Stimulated activated naive B cell treated with anti-CD40 and anti-IgM and Interleukin-4, amounts not matched to agents 10 μg/mL and 1 μg/mL and 100 μg/mL, for 72 hours (primary cell): Measurements from ENCODE around the gene GSE1.

ENCODE experiments used
- ATAC-seq, 2 donors: fragments of 150-1000 bp; cut with Tn5 transposase; replicated peaks; 2 replicates each; pipeline ENCODE4 v1.10.0; 2021; ENCODE audit warnings: moderate library complexity in 1 of 2
- DNase-seq: peaks from one replicate; pipeline ENCODE4 v3.0.0; 2021
- H3K27ac Mint-ChIP-seq: one replicate; pipeline ENCODE4 v1.8.0; 2022; ENCODE audit warnings: mild to moderate bottlenecking, mixed read lengths
- H3K27me3 Mint-ChIP-seq, 2 donors: one replicate each; pipeline ENCODE4 v1.8.0; 2022; ENCODE audit warnings: mixed read lengths in 2 of 2
- H3K36me3 Mint-ChIP-seq, 2 donors: one replicate each; pipeline ENCODE4 v1.8.0; 2022; ENCODE audit warnings: mixed read lengths in 2 of 2, mild to moderate bottlenecking in 1 of 2
- H3K4me1 Mint-ChIP-seq, 2 donors: one replicate each; pipeline ENCODE4 v1.8.0; 2022; ENCODE audit warnings: mixed read lengths in 2 of 2, mild to moderate bottlenecking in 1 of 2
- H3K4me3 Mint-ChIP-seq, 2 donors: one replicate each; pipeline ENCODE4 v1.8.0; 2022; ENCODE audit warnings: mild to moderate bottlenecking in 2 of 2, mixed read lengths in 2 of 2, moderate library complexity in 1 of 2
- H3K9me3 Mint-ChIP-seq, 2 donors: one replicate each; pipeline ENCODE4 v1.8.0; 2022; ENCODE audit warnings: mixed read lengths in 2 of 2, mild to moderate bottlenecking in 1 of 2

The GSE1 gene

DNA sequence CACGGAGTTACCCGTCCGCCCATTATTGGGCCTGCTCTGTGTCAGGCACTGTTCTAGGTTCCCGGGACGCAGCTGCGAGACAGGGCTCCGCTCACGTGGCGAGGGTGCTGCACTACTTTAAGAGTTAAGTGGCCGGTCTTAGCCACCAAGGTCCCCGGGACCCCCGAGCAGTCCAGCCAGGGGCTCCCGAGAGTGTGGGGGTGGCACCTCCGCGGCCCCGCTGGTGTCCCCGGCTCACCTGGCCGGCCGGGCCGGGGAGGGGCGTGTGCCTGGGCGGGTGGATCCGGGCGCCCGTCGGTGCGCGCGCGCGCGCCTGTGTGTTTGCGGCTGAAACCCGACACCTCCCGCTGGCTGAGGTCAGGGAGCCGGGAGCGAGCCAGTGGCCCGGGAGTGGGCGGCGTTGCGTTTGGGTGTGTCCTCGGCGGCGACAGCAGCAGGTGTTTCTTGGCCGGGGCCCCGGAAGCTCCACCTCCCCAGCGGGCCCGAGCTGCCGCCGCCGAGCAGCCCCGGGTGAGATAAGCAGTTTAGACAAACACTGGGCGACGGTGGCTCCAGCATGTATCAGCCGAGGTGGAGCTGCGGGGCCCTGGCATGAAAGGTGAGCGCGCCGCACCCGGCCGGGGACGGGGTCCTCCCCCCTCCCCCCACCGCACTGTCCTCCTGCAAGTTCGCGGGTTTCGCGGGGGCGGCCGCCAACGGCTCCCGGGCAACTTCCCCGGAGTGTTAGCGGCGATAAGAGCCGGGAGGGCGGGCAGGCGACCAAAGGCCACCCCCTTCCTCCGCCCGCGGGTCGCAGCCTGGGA is at the start of gene GSE1:
Gene GSE1, plus strand, starts transcription at position 522 of the 803 bp plus-strand sequence. Its CDS starts 70 bp downstream, at position 592.
- peak; percentile 33 to 36 for ATAC-seq

DNA sequence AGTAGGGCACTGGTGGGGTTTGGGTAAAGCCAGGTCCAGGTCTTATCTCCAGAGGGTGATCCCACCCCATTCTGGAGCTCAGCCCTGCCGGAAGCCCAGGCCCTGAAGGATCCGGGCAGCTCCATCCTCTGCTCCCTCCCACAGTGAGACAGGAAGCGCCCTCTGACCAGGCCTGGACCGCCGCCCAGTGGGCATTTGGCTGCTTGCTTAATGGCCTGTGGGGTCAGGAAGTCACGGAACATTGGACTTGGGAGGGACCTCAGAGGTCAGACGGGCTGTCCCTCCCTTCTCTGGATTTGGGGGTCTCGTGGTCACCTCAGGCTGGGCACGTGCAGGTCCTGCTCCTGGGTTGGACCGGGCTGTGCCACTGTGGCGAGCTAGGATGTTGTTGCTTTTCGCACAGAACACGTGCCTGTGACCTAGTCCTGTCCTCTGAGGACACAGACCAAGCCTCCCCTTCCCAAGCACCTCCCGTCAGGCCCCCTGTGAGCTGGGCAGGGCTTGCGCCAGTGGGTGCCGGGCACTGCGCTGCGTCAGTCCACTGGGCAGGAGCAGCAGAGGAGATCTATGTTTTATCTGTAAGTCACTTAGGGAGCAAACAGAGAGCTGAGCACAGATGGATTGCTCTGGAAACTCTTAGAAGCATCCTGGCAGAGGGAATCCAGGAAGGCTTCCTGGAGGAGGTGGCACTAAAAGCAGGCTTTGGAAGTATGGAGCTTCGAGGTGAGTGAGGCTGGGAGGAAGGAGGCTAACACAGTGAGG is 49.4 kb upstream of the GSE1 start:
- H3K4me3 Mint-ChIP-seq = no peak overlapping the region
- no peak overlapping the region for H3K27ac Mint-ChIP-seq
- no peak for DNase-seq
- peaks cover 3 to 12% of the 10 kb centered on the region in 2 donors for H3K36me3 Mint-ChIP-seq
- H3K4me1 Mint-ChIP-seq = peaks cover 58 to 86% of the 10 kb centered on the region in 2 donors
- peak in 1 of 2 donors; percentile 3 for ATAC-seq
- H3K27me3 Mint-ChIP-seq = no peaks in the 10 kb centered on the region
- H3K9me3 Mint-ChIP-seq = no peaks in the 10 kb centered on the region

More for the DNA sequence above, at the start of gene GSE1:
- peaks cover 45 to 70% of the 10 kb centered on the region in 2 donors for H3K4me1 Mint-ChIP-seq
- peak within 1 kb of the TSS; percentile 76 for H3K27ac Mint-ChIP-seq
- DNase-seq = peak; percentile 70
- H3K9me3 Mint-ChIP-seq = no peaks in the 10 kb centered on the region
- H3K27me3 Mint-ChIP-seq = no peaks in the 10 kb centered on the region
- peak within 1 kb of the TSS; percentile 81 to 85 for H3K4me3 Mint-ChIP-seq
- H3K36me3 Mint-ChIP-seq = no peaks in the 10 kb centered on the region

DNA sequence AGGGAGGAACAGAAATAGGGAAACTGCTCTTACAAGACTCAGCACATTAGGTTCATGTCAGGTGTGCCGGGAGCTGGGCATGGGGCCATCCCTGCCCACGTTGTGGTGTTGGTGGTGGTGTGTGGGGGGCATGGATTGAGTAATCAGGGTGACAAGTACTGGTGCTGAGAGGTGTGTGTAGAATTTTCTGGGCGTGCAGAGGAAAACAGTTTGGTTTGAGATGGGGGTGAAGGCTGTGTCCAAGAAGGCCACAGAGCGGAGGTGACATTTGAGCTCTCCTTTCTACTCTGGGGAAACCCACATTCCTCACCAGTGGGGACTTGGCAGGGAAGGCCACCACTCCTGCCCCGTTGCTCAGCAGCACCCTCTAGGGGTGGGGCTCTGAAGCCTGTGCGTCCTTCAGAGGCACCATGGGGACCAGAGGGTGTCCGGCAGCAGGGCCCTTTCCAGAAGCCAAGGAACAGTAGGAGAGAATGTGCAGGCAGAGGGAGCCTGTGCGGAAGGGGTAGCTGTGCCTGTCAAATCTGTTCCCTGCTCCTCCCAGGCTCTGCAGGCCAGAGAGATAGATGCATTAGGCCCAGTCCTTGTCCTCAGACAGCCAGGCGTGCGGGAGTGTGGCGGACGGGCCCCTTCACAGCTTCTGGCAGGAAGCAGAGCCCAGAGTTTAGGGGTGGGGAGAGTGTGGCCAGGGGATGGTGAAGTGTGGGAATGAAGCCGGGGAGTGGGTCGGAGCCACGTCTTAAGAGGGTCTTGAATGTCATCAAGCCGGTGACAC is 48.7 kb upstream of the GSE1 start:
- peak; percentile 74 for DNase-seq
- H3K9me3 Mint-ChIP-seq = no peaks in the 10 kb centered on the region
- ATAC-seq = peak; percentile 95 to 96
- peaks cover 3 to 17% of the 10 kb centered on the region in 2 donors for H3K36me3 Mint-ChIP-seq
- peak overlapping the region in 1 of 2 donors; percentile 9 for H3K4me3 Mint-ChIP-seq
- H3K27ac Mint-ChIP-seq = peak overlapping the region; percentile 77
- H3K4me1 Mint-ChIP-seq = peaks cover 58 to 87% of the 10 kb centered on the region in 2 donors
- no peaks in the 10 kb centered on the region for H3K27me3 Mint-ChIP-seq

DNA sequence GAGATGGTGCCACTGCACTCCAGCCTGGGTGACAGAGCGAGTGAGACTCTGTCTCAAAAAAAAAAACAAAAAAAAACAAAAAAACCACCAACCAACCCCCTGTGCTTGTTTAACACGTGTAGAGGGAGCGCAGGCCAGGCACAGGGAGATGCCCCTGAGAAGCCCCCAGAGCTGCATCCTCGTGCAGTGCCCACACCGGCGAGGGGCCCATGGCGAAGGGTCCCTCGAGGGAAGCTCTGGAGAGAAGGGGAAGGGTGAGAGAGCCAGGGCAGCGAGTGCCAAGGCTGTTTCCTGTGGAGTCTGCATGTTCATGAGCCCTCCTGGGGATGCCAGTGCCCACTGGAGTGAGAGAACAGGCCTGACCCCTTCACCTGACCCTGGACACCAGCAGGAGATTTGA is 47.8 kb upstream of the GSE1 start:
- no peaks in the 10 kb centered on the region for H3K27me3 Mint-ChIP-seq
- H3K27ac Mint-ChIP-seq = peak overlapping the region; percentile 82
- no peak for ATAC-seq
- H3K36me3 Mint-ChIP-seq = peaks cover 3 to 19% of the 10 kb centered on the region in 2 donors
- H3K9me3 Mint-ChIP-seq = no peaks in the 10 kb centered on the region
- H3K4me1 Mint-ChIP-seq = peaks cover 65 to 93% of the 10 kb centered on the region in 2 donors
- no peak for DNase-seq
- H3K4me3 Mint-ChIP-seq = no peak overlapping the region

DNA sequence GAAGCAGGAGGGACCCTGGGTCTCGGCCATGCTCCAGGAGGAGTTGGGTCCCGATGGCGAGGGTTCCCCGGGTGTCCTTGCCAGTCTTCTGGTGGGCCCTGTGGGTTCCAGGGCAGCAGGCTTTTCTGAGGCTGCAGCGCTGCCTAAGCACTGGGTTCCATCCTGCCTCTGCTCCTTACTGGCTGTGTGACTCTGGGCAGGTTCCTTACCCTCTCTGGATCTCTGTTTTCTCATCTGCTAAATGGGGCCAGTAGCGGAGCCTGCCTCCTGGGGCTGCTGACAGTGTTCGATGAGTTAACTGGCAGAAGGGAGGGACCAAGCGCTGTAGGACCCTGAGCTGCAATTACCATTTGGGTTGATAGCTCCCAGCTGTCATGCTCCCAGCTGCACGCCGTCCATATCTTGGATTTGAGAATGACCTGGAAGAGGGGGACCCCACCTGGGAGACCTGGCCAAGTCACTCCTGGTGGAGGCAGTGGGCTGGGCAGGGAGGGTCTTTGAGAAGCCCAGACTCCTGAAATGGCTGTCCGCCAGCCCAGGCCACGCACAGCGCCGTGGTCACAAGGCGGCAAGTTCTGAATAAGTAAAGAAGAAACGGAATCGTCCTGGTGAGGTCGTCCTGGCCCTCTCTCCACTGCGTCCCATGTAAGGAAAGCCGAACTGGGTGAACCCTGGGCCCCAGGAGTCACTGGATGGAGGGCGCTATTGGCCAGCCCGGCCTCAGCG is 47.2 kb upstream of the GSE1 start:
- Mint-ChIP-seq H3K36me3 (peaks cover 3 to 19% of the 10 kb centered on the region in 2 donors), H3K9me3 (no peaks in the 10 kb centered on the region), H3K27ac (peak overlapping the region; percentile 37), H3K4me1 (peaks cover 68 to 93% of the 10 kb centered on the region in 2 donors), H3K4me3 (no peak overlapping the region), H3K27me3 (no peaks in the 10 kb centered on the region)
- ATAC-seq = no peak
- no peak for DNase-seq

DNA sequence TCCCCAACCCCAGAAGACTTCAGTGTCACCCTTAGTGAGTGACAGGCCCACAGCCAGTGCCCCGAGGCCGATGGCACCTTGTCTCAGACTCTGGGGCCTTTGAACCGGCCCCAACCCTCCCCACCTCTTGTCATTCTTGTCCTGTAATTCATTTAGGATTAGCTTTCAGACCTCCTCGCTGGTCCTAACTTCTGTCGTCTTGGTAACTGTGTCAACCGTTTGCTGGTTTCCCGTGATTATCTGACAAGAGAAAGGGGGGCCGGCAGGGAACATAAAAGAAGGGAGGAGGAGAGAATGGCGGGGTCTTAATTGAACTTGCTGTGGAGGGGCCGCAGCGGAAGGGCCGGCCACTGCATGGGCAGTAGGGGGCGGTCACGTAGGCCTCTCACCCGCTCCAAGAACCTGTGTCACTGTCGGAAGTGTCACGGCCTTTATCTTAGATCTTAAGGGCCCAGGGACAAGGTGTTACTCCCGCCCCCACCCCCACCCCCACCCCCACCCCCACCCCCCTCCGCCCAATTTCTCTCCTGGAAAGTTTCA is 46.5 kb upstream of the GSE1 start:
- no peaks in the 10 kb centered on the region for H3K27me3 Mint-ChIP-seq
- ATAC-seq = no peak
- H3K4me3 Mint-ChIP-seq = no peak overlapping the region
- H3K4me1 Mint-ChIP-seq = peaks cover 72 to 93% of the 10 kb centered on the region in 2 donors
- peaks cover 3 to 19% of the 10 kb centered on the region in 2 donors for H3K36me3 Mint-ChIP-seq
- no peak for DNase-seq
- no peak overlapping the region for H3K27ac Mint-ChIP-seq
- H3K9me3 Mint-ChIP-seq = no peaks in the 10 kb centered on the region

DNA sequence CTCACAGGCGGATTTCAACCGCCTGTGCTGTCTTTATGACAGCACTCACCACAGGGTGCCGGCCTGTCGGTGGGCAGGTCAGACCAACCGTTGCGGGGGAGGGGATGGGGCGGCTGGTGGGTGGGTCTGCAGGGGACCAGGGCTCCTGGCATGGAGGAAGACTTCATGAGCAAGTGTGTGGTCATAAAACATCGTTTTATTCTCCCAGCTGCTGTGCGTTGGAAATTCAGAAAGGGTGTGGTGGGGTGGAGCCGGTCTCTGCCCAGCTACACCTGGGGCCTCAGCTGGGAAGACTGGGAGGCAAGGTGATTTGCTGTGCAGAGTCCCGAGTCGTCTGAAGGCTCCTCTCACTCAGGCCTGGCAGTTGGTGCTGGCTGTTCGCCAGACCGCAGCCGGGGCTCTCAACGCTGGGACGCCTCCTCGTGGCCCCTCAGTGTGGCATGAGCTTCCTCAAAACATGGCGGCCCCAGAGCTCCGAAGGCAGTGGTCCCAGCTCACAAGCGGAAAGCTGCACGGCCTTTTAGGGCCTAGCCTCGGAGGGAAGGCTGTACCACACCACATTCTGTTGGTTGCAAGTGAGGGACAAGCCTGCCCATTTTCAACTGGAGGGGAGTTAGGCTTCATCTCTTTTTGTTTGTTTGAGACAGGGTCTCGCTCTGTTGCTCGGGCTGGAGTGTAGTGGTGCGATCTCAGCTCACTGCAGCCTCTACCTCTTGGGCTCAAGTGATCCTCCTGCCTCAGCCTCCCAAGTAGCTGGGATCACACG is 45.8 kb upstream of the GSE1 start:
- Mint-ChIP-seq H3K9me3 (no peaks in the 10 kb centered on the region), H3K27ac (peak overlapping the region; percentile 83), H3K4me1 (peaks cover 74 to 97% of the 10 kb centered on the region in 2 donors), H3K4me3 (no peak overlapping the region), H3K27me3 (no peaks in the 10 kb centered on the region), H3K36me3 (peaks cover 6 to 25% of the 10 kb centered on the region in 2 donors)
- ATAC-seq (no peak), DNase-seq (no peak)

DNA sequence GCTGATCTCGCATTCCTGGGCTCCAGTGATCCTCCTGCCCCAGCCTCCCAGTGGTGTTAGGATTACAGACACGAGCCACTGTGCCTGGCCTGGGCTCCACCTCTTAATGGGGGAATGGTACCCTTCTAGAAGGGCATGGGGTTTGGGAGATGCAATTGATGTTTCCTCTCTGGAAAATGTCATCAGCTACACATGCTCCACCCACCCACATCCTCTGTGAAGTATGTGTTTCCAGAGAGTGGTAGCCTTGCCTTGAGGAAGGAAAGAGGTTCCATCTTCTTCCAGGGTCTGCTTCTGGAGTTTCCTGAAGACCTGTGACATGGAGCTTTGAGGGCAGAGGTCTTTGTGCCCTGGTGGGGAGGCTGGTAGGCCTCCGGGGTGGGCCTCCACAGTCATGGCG is 45.2 kb upstream of the GSE1 start:
- Mint-ChIP-seq H3K27ac (peak overlapping the region; percentile 83), H3K27me3 (no peaks in the 10 kb centered on the region), H3K9me3 (no peaks in the 10 kb centered on the region), H3K4me3 (no peak overlapping the region), H3K4me1 (peaks cover 73 to 97% of the 10 kb centered on the region in 2 donors), H3K36me3 (peaks cover 6 to 27% of the 10 kb centered on the region in 2 donors)
- ATAC-seq (no peak), DNase-seq (no peak)

DNA sequence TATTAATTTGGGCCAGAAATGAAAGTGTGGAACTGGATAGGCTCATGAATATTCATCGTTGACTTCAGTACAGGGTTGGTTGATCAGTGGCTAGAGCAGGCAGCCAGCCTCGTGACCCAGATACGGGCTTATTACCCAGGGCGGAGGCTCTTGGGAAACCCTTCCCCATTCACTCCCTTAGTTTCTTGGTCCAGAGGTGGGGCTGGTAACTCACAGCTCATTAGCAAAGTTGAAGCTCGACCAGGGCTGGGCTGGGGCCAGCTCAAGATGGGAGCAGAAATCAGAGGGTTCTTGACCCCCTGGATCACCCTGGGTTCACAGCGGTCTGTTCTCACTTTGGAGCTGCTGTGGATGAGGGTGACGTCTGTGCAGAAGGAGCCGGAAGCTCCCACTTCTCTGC is 44.6 kb upstream of the GSE1 start:
- Mint-ChIP-seq H3K27me3 (no peaks in the 10 kb centered on the region), H3K27ac (peak overlapping the region; percentile 83), H3K4me1 (peaks cover 73 to 97% of the 10 kb centered on the region in 2 donors), H3K4me3 (no peak overlapping the region), H3K36me3 (peaks cover 6 to 30% of the 10 kb centered on the region in 2 donors), H3K9me3 (no peaks in the 10 kb centered on the region)
- DNase-seq = no peak
- no peak for ATAC-seq

DNA sequence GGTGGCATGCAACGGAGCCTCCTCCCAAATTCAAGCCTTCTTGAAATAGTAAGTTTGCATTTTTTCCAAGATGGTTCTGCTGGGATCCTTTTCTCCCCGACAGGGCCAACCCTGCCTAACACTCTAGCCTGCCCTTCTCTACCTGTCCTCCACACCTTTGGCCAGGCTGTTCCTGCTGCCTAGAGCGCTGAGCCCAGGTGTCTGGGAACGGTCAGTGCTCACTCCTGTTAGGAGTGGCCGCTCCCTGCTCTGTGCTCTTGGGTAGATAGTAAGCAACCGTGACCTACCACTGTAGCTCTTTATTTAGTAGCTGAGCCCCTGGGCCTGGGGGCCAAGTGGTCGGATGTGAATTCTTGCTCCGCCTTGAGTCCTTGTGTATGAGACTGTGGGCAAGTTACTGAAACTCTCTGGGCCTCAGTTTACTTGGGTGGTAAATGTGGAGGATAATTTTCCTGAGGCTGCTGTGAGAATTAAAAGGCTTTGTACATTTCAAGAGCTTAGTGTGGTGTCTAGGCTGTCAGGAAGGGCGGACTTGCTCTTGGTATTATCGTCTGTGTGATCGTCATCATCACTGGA is 44.0 kb upstream of the GSE1 start:
- H3K27ac Mint-ChIP-seq = peak overlapping the region; percentile 96
- H3K9me3 Mint-ChIP-seq = no peaks in the 10 kb centered on the region
- DNase-seq = no peak
- H3K4me3 Mint-ChIP-seq = peak overlapping the region; percentile 70 to 78
- ATAC-seq = no peak
- H3K27me3 Mint-ChIP-seq = no peaks in the 10 kb centered on the region
- peaks cover 6 to 32% of the 10 kb centered on the region in 2 donors for H3K36me3 Mint-ChIP-seq
- H3K4me1 Mint-ChIP-seq = peaks cover 69 to 97% of the 10 kb centered on the region in 2 donors

DNA sequence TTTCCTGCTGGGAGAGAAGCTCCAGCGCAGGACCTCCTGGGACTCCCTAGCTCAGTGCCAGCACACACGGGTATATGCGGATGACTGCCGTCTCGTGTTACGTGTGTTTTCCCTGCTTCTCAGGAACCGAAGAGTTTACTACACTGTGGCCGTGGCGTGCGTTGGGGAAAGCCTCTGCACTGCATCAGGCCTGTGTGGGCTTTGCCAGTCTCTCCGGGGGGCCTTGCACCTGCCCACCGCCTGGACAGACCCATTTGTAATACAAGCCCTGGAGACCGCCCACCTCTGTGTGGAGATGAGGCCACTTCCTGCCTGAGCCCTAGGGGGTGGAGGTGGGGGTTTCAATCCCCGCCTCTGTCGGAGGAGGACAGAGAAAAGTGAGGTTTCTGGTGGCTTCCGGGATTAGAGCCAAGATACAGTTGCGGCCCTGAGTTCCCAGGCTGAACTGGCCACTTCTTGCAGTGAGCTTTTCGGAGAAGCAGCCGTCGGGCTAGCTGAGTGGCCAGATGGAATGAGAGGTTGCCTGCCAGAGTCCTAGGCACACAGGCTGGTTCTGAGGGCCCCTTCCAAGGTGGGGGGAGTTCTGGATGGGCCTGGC is 43.4 kb upstream of the GSE1 start:
- peak overlapping the region; percentile 96 for H3K27ac Mint-ChIP-seq
- H3K27me3 Mint-ChIP-seq = no peaks in the 10 kb centered on the region
- peaks cover 6 to 26% of the 10 kb centered on the region in 2 donors for H3K36me3 Mint-ChIP-seq
- H3K9me3 Mint-ChIP-seq = no peaks in the 10 kb centered on the region
- DNase-seq (peak; percentile 83), ATAC-seq (peak; percentile 70 to 72)
- peak overlapping the region; percentile 70 to 78 for H3K4me3 Mint-ChIP-seq
- peaks cover 63 to 96% of the 10 kb centered on the region in 2 donors for H3K4me1 Mint-ChIP-seq

DNA sequence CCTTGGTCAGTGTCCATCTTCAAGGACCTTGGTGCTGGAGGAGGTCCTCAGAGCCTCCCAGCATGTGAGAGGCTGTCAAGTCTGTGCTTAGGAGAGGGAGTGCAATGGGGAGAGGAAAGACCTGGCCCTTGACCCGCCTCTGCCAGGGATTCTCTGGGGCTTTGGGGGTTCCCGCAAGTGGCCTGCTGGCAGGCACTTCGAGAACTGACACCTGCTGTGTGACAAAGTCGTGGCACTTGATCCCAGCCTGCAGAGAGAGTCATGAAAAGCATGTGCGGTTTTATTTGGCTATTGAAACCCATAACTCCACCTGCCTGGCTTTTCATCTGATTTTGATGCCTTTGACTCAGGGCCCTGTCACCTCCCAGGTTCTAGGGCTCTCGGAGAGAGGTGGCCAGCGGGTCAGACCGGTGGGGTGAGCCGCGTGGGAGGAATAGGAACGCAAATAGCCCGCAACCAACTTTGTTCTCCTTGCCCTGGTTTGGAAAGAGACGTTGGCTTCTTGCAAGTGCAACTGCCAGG is 42.8 kb upstream of the GSE1 start:
- Mint-ChIP-seq H3K9me3 (no peaks in the 10 kb centered on the region), H3K27ac (peak overlapping the region; percentile 96), H3K4me1 (peaks cover 63 to 95% of the 10 kb centered on the region in 2 donors), H3K27me3 (no peaks in the 10 kb centered on the region), H3K4me3 (peak overlapping the region; percentile 70 to 78), H3K36me3 (peaks cover 6 to 25% of the 10 kb centered on the region in 2 donors)
- DNase-seq (peak; percentile 66), ATAC-seq (peak; percentile 40 to 43)
